Neural progenitor cell (in vitro differentiated cells): ENCODE data around the gene RAVER2. TPM values are rescaled to one million over a fixed set of nuclear protein-coding genes. Genes with fewer than 3 reads are reported as not detected.

Source experiments
- DNase-seq: peaks from one replicate; pipeline ENCODE4 v3.0.0-alpha.2; 2016; ENCODE audit warnings: low spot score
- H2AFZ ChIP-seq: fragments of 200-600 bp; sonication (generic); replicated peaks from 2 replicates; pipeline ENCODE4 v1.6.1; 2016; ENCODE audit warnings: antibody characterized with exemption
- H3F3A ChIP-seq: fragments of 200-600 bp; sonication (generic); 2 replicates; pipeline ENCODE4 v1.6.1; 2016; ENCODE audit warnings: antibody characterized with exemption, low read depth
- H3K27ac ChIP-seq: fragments of 200-600 bp; sonication (generic); 2 replicates; pipeline ENCODE4 v1.5.1; 2016; ENCODE audit warnings: mild to moderate bottlenecking
- H3K27me3 ChIP-seq: fragments of 200-600 bp; sonication (generic); 2 replicates; pipeline ENCODE4 v1.6.1; 2016; ENCODE audit warnings: mild to moderate bottlenecking, moderate library complexity
- H3K36me3 ChIP-seq: fragments of 200-600 bp; sonication (generic); 2 replicates; pipeline ENCODE4 v1.5.1; 2016
- H3K4me1 ChIP-seq: fragments of 200-600 bp; sonication (generic); 2 replicates; pipeline ENCODE4 v1.6.1; 2016; ENCODE audit warnings: mixed run types
- H3K4me2 ChIP-seq: fragments of 200-600 bp; sonication (generic); 2 replicates; pipeline ENCODE4 v1.6.1; 2016
- H3K4me3 ChIP-seq: fragments of 200-600 bp; sonication (generic); 2 replicates; pipeline ENCODE4 v1.5.1; 2016
- H3K79me2 ChIP-seq: fragments of 200-600 bp; sonication (generic); 2 replicates; pipeline ENCODE4 v1.6.1; 2016; ENCODE audit warnings: low read depth
- H3K9ac ChIP-seq: fragments of 200-600 bp; sonication (generic); 2 replicates; pipeline ENCODE4 v1.6.1; 2016
- H3K9me3 ChIP-seq: fragments of 200-600 bp; sonication (generic); 2 replicates; pipeline ENCODE4 v1.5.1; 2016; ENCODE audit warnings: low read depth
- H4K20me1 ChIP-seq: fragments of 200-600 bp; sonication (generic); 2 replicates; pipeline ENCODE4 v1.6.1; 2016; ENCODE audit warnings: low read depth
- H3K27ac Mint-ChIP-seq: 3 replicates; pipeline ENCODE4 v1.8.0; 2021; ENCODE audit warnings: mixed read lengths
- H3K27me3 Mint-ChIP-seq: 2 replicates; pipeline ENCODE4 v1.8.0; 2022; ENCODE audit warnings: low read depth, mild to moderate bottlenecking, inconsistent platforms, moderate library complexity, mixed read lengths; ENCODE audit not compliant: insufficient read depth
- H3K36me3 Mint-ChIP-seq: 3 replicates; pipeline ENCODE4 v1.8.0; 2021; ENCODE audit warnings: mixed read lengths
- H3K4me1 Mint-ChIP-seq: 3 replicates; pipeline ENCODE4 v1.8.0; 2021; ENCODE audit warnings: mixed read lengths
- H3K4me3 Mint-ChIP-seq: 3 replicates; pipeline ENCODE4 v1.8.0; 2021; ENCODE audit warnings: mild to moderate bottlenecking, moderate library complexity, mixed read lengths
- H3K9me3 Mint-ChIP-seq: 3 replicates; pipeline ENCODE4 v1.8.0; 2020; ENCODE audit warnings: mixed read lengths
- EZH2 ChIP-seq: fragments of 200-600 bp; sonication (generic); IDR thresholded peaks from 2 replicates; pipeline ENCODE4 v1.6.1; 2017; ENCODE audit warnings: antibody characterized with exemption, mild to moderate bottlenecking, moderate library complexity
- EZH2phosphoT487 ChIP-seq: fragments of 200-600 bp; sonication (generic); IDR thresholded peaks from 2 replicates; pipeline ENCODE4 v1.6.1; 2017; ENCODE audit warnings: antibody characterized with exemption
- total RNA-seq: library from RNA; depleted of rRNA; stranded (reverse); fragments of >200 nt; gene quantifications from 2 replicates; pipeline ENCODE4 v1.2.3, GENCODE V29; 2015; ENCODE audit warnings: low replicate concordance
- TF ChIP-seq, protein P1 (sequence below): fragments of 200-600 bp; sonication (generic); IDR thresholded peaks from 2 replicates; pipeline ENCODE4 v1.5.1; 2017; ENCODE audit warnings: antibody characterized with exemption, mild to moderate bottlenecking

RAVER2 gene
- total RNA-seq, 1 donor from 2014 or later: 37.2 TPM

DNA sequence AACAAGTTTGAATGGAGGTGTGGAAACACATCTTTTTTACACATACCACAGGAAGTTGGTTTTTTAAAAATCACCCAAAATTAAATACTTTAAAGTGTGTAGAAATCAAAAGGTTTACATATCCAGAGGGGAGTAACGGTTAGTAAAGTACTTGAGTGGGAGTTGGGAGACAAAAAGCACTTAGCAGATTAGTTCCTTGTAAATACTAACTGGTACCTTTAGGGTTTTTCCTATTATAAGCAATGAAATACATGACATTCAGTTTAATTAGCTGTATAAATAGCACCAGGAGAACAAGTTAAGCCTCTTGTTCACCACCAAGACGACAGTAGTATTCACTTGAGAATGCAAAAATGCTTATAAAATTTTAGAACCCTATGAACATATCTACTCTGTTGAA, 23.7 kb upstream of the RAVER2 start:
- no peaks in the 10 kb centered on the region for H3K4me1 Mint-ChIP-seq

DNA sequence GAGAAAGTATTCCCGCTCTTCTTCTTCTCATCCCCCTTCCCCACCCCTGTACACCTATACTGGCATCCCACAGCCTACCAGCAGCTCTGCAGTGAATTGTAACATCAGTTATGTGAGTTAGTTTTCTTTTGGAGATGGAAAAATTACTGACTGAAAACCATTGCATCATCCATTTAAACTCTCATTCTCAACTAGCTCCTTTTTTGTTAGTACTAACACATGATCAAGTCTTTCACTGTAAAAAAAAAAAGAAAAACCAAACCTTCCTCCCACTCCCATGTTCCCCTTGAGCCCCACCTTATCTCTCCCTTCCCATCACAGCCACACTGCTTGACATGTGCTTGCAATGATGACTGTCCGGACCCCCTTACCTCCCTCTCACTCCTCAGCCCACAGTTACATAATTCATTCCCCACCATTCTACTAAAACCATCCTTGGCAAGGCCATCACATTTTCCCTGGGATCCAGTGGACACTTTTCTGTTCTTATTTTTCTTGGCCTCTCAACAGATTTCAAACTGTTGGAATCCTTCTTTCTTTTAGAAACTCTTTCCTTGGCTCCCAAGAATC, 23.2 kb upstream of the RAVER2 start:
- no peaks in the 10 kb centered on the region for H3K36me3 ChIP-seq
- no peak for TF ChIP-seq EZH2
- TF ChIP-seq, protein P1, sequence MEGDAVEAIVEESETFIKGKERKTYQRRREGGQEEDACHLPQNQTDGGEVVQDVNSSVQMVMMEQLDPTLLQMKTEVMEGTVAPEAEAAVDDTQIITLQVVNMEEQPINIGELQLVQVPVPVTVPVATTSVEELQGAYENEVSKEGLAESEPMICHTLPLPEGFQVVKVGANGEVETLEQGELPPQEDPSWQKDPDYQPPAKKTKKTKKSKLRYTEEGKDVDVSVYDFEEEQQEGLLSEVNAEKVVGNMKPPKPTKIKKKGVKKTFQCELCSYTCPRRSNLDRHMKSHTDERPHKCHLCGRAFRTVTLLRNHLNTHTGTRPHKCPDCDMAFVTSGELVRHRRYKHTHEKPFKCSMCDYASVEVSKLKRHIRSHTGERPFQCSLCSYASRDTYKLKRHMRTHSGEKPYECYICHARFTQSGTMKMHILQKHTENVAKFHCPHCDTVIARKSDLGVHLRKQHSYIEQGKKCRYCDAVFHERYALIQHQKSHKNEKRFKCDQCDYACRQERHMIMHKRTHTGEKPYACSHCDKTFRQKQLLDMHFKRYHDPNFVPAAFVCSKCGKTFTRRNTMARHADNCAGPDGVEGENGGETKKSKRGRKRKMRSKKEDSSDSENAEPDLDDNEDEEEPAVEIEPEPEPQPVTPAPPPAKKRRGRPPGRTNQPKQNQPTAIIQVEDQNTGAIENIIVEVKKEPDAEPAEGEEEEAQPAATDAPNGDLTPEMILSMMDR: no peak
- no peak overlapping the region for H3K9ac ChIP-seq
- H2AFZ ChIP-seq: no peak overlapping the region
- peaks cover 13% of the 10 kb centered on the region for H3K9me3 Mint-ChIP-seq
- no peaks in the 10 kb centered on the region for H3K9me3 ChIP-seq
- no peaks in the 10 kb centered on the region for H3K27me3 ChIP-seq
- H3K27ac Mint-ChIP-seq: no peak overlapping the region
- no peak for DNase-seq
- no peaks in the 10 kb centered on the region for H3F3A ChIP-seq
- no peak overlapping the region for H3K4me2 ChIP-seq
- H3K4me3 ChIP-seq: no peak overlapping the region
- H3K36me3 Mint-ChIP-seq: no peaks in the 10 kb centered on the region
- no peak overlapping the region for H3K27ac ChIP-seq
- H3K27me3 Mint-ChIP-seq: peaks cover 6% of the 10 kb centered on the region
- H3K4me3 Mint-ChIP-seq: no peak overlapping the region
- no peaks in the 10 kb centered on the region for H3K4me1 ChIP-seq
- H3K4me1 Mint-ChIP-seq: no peaks in the 10 kb centered on the region
- no peaks in the 10 kb centered on the region for H3K79me2 ChIP-seq
- H4K20me1 ChIP-seq: no peaks in the 10 kb centered on the region

More for the DNA sequence above, 23.7 kb upstream of the RAVER2 start:
- no peak overlapping the region for H3K27ac Mint-ChIP-seq
- H3K9me3 Mint-ChIP-seq: peaks cover 13% of the 10 kb centered on the region
- no peak overlapping the region for H3K4me3 Mint-ChIP-seq
- H4K20me1 ChIP-seq: no peaks in the 10 kb centered on the region
- no peak overlapping the region for H3K9ac ChIP-seq
- no peaks in the 10 kb centered on the region for H3K36me3 Mint-ChIP-seq
- no peaks in the 10 kb centered on the region for H3K79me2 ChIP-seq
- no peaks in the 10 kb centered on the region for H3K36me3 ChIP-seq
- DNase-seq: no peak
- TF ChIP-seq EZH2phosphoT487 (no peak), EZH2 (no peak)
- TF ChIP-seq, protein P1: no peak
- H3K4me1 ChIP-seq: no peaks in the 10 kb centered on the region
- no peaks in the 10 kb centered on the region for H3F3A ChIP-seq
- no peak overlapping the region for H2AFZ ChIP-seq
- H3K4me3 ChIP-seq: no peak overlapping the region
- no peaks in the 10 kb centered on the region for H3K9me3 ChIP-seq
- H3K27me3 Mint-ChIP-seq: peaks cover 6% of the 10 kb centered on the region
- no peak overlapping the region for H3K27ac ChIP-seq
- H3K27me3 ChIP-seq: no peaks in the 10 kb centered on the region
- H3K4me2 ChIP-seq: no peak overlapping the region

DNA sequence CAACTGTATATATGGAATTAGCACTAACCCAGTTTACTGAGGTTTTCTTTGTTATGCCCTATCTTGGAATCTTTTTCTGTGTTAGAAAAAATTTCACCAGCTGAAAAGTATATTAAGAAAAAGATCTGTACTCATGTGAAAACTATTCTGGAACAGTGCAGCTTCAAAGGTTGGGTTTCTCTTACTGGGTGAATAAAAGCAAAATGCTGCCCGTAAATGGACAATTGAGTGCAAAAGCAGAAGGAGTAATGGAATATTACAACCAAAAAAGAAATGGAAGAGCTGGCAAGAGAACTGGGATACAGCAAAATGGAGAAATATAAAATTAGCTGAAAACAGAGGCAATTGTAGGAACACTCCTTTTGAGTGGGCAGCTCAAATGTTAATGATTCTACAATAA, 17.0 kb upstream of the RAVER2 start:
- peaks cover 10% of the 10 kb centered on the region for H3K27me3 Mint-ChIP-seq
- Histone ChIP-seq H3K4me2 (no peak overlapping the region), H3K27me3 (no peaks in the 10 kb centered on the region), H3K4me1 (no peaks in the 10 kb centered on the region), H3K4me3 (no peak overlapping the region), H3K27ac (no peak overlapping the region), H3K79me2 (no peaks in the 10 kb centered on the region), H4K20me1 (no peaks in the 10 kb centered on the region), H3K9me3 (no peaks in the 10 kb centered on the region), H3K9ac (no peak overlapping the region), H2AFZ (no peak overlapping the region), H3F3A (no peaks in the 10 kb centered on the region), H3K36me3 (no peaks in the 10 kb centered on the region)
- no peak overlapping the region for H3K4me3 Mint-ChIP-seq
- H3K36me3 Mint-ChIP-seq: no peaks in the 10 kb centered on the region
- no peak for DNase-seq
- no peak overlapping the region for H3K27ac Mint-ChIP-seq
- TF ChIP-seq EZH2phosphoT487 (no peak), EZH2 (no peak)
- TF ChIP-seq, protein P1: no peak
- no peaks in the 10 kb centered on the region for H3K4me1 Mint-ChIP-seq
- H3K9me3 Mint-ChIP-seq: no peaks in the 10 kb centered on the region
